ENCODE results near the gene TSG101. TPM values are rescaled to one million over a fixed set of nuclear protein-coding genes. Genes with fewer than 3 reads are reported as not detected.

The TSG101 gene, protein sequence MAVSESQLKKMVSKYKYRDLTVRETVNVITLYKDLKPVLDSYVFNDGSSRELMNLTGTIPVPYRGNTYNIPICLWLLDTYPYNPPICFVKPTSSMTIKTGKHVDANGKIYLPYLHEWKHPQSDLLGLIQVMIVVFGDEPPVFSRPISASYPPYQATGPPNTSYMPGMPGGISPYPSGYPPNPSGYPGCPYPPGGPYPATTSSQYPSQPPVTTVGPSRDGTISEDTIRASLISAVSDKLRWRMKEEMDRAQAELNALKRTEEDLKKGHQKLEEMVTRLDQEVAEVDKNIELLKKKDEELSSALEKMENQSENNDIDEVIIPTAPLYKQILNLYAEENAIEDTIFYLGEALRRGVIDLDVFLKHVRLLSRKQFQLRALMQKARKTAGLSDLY
- 103 and 110 TPM in 2 replicates for total RNA-seq

GRCh38 chr11:18526521-18527296, at the start of gene TSG101:
Gene TSG101, minus strand, starts transcription at chr11:18526942. Its CDS starts 126 bp downstream, at chr11:18526816.

DNA sequence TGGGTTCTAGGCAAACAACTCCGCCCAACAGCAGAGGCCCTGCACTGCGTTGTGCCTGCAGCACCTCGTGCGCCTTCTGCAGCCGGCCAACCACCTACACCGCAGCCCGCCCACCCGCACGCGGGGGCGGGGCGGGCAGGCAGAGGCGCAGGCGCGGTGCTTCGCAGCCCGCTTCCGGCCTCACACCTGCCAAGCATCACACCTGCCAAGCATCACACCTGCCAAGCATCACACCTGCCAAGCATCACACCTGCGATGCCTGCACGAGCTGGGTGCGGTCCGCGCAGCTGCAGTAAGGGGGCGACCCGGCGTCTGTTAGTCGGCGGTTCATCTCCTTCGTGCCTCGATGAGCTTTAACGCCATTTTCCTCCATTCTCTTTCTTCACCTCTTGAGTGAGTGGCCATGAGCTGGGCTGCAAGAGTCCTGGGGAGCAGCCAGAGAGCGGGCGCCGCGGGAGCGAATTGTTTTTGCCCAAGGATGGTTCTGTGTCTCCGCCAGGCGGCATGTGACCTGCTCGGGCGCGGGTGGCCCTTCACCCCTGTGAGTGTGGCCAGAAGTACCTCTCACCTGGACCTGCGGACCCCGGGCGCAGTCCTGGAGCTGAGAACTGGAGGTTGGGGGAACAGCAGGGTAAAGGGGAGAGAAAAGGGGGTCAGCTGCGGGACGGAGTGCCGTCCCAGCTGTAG, 70.9 kb downstream of the TSG101 start, which contains the start of gene LDHAL6A:
LDHAL6A (plus strand) TSS at position 171 of the 687 bp plus-strand sequence. CDS start 825 bp downstream, outside the sequence.

Other genes with a start within 250 kb of the TSG101 start
- 19.9 and 32.4 TPM in 2 replicates for gene HPS5, start 204.8 kb downstream of the TSG101 start, total RNA-seq
- 92.2 and 94.3 TPM in 2 replicates for gene GTF2H1, start 204.4 kb downstream of the TSG101 start, total RNA-seq
- 237 and 872 TPM in 2 replicates for gene LDHA, start 132.4 kb downstream of the TSG101 start, total RNA-seq
- 0.22 TPM in 1 of 2 replicates, not detected in the other for gene LDHC, start 114.6 kb downstream of the TSG101 start, total RNA-seq
- gene LDHAL6A, start 71.1 kb downstream of the TSG101 start, total RNA-seq = not detected in 2 replicates
- 21.0 and 39.1 TPM in 2 replicates for gene UEVLD, start 61.8 kb upstream of the TSG101 start, total RNA-seq
- gene MISFA, start 72.8 kb upstream of the TSG101 start, total RNA-seq = 0.29 TPM in 1 of 2 replicates, not detected in the other
- gene SPTY2D1, start 107.4 kb upstream of the TSG101 start, total RNA-seq = 24.3 and 32.1 TPM in 2 replicates
- 0.29 and 1.3 TPM in 2 replicates for gene TMEM86A, start 171.8 kb upstream of the TSG101 start, total RNA-seq
- not detected in 2 replicates for gene IGSF22, start 199.2 kb upstream of the TSG101 start, total RNA-seq